HEK293 (cell line): ENCODE measurements around the gene SLC25A36.
A peak's percentile ranks its signal among the peaks of the same experiment; 100 is the strongest.

Source experiments
- BCL11A ChIP-seq: fragments of 450-650 bp; formaldehyde crosslinking; IDR thresholded peaks from 2 replicates; pipeline ENCODE4 v1.5.1; 2016; ENCODE audit warnings: low read depth, missing biosample characterization, missing genetic modification characterization
- FEZF1 ChIP-seq: fragments of 450-650 bp; formaldehyde crosslinking; IDR thresholded peaks from 2 replicates; pipeline ENCODE4 v1.5.1; 2016; ENCODE audit warnings: missing biosample characterization, missing genetic modification characterization
- HOXD13 ChIP-seq: sonication (generic); formaldehyde crosslinking; IDR thresholded peaks from 2 replicates; pipeline ENCODE4 v1.8.0; 2022; ENCODE audit warnings: missing genetic modification reagents, borderline replicate concordance
- ZBTB49 ChIP-seq: fragments of 450-650 bp; formaldehyde crosslinking; IDR thresholded peaks from 2 replicates; pipeline ENCODE4 v1.5.1; 2016; ENCODE audit warnings: missing biosample characterization, missing genetic modification characterization, low read depth
- ZNF132 ChIP-seq: fragments of 450-650 bp; formaldehyde crosslinking; IDR thresholded peaks from 2 replicates; pipeline ENCODE4 v1.5.1; 2017; ENCODE audit warnings: missing biosample characterization, missing genetic modification characterization, borderline replicate concordance
- ZNF155 ChIP-seq: fragments of 450-650 bp; formaldehyde crosslinking; IDR thresholded peaks from 2 replicates; pipeline ENCODE4 v1.5.1; 2016; ENCODE audit warnings: missing biosample characterization, missing genetic modification characterization
- ZNF266 ChIP-seq: fragments of 450-650 bp; formaldehyde crosslinking; IDR thresholded peaks from 2 replicates; pipeline ENCODE4 v1.5.1; 2016; ENCODE audit warnings: missing biosample characterization, missing genetic modification characterization, low read depth
- ZNF324 ChIP-seq: fragments of 450-650 bp; formaldehyde crosslinking; IDR thresholded peaks from 2 replicates; pipeline ENCODE4 v1.5.1; 2016; ENCODE audit warnings: missing biosample characterization, missing genetic modification characterization
- ZNF335 ChIP-seq: fragments of 450-650 bp; formaldehyde crosslinking; conservative IDR thresholded peaks from 2 replicates; pipeline ENCODE4 v1.5.1; 2016; ENCODE audit warnings: missing biosample characterization, missing genetic modification characterization
- ZNF37A ChIP-seq: fragments of 450-650 bp; IDR thresholded peaks from 2 replicates; pipeline ENCODE4 v1.5.1; 2018; ENCODE audit warnings: missing biosample characterization, missing genetic modification characterization
- ZNF426 ChIP-seq: fragments of 450-650 bp; formaldehyde crosslinking; IDR thresholded peaks from 2 replicates; pipeline ENCODE4 v1.5.1; 2017; ENCODE audit warnings: missing biosample characterization, missing genetic modification characterization, mild to moderate bottlenecking, inconsistent platforms, moderate library complexity
- ZNF48 ChIP-seq: fragments of 450-650 bp; formaldehyde crosslinking; IDR thresholded peaks from 2 replicates; pipeline ENCODE4 v1.5.1; 2016; ENCODE audit warnings: missing biosample characterization, missing genetic modification characterization
- ZNF518A ChIP-seq: fragments of 450-650 bp; formaldehyde crosslinking; conservative IDR thresholded peaks from 2 replicates; pipeline ENCODE4 v1.5.1; 2016; ENCODE audit warnings: low read depth, missing biosample characterization, missing genetic modification characterization
- ZNF571 ChIP-seq: fragments of 450-650 bp; formaldehyde crosslinking; IDR thresholded peaks from 2 replicates; pipeline ENCODE4 v1.5.0; 2017; ENCODE audit warnings: missing biosample characterization, missing genetic modification characterization
- ZNF660 ChIP-seq: fragments of 450-650 bp; IDR thresholded peaks from 2 replicates; pipeline ENCODE4 v1.5.1; 2018; ENCODE audit warnings: missing biosample characterization, mild to moderate bottlenecking, missing genetic modification characterization
- ZNF830 ChIP-seq: fragments of 450-650 bp; IDR thresholded peaks from 2 replicates; pipeline ENCODE4 v1.5.0; 2018; ENCODE audit warnings: missing biosample characterization, missing genetic modification characterization, low read depth, mild to moderate bottlenecking, moderate library complexity
- ZNF843 ChIP-seq: fragments of 450-650 bp; formaldehyde crosslinking; IDR thresholded peaks from 2 replicates; pipeline ENCODE4 v1.5.1; 2016; ENCODE audit warnings: missing biosample characterization, missing genetic modification characterization
- TF ChIP-seq, protein P1 (sequence below): fragments of 450-650 bp; formaldehyde crosslinking; IDR thresholded peaks from 2 replicates; pipeline ENCODE4 v1.5.0; 2017; ENCODE audit warnings: missing biosample characterization, missing genetic modification characterization, borderline replicate concordance
- TF ChIP-seq, protein P2 (sequence below): fragments of 450-650 bp; formaldehyde crosslinking; IDR thresholded peaks from 2 replicates; pipeline ENCODE4 v1.5.1; 2016; ENCODE audit warnings: missing biosample characterization, missing genetic modification characterization
- TF ChIP-seq, protein P3 (sequence below): fragments of 450-650 bp; formaldehyde crosslinking; IDR thresholded peaks from 2 replicates; pipeline ENCODE4 v1.5.1; 2016; ENCODE audit warnings: missing biosample characterization, missing genetic modification characterization, borderline replicate concordance
- TF ChIP-seq, protein P4 (sequence below): fragments of 450-650 bp; formaldehyde crosslinking; IDR thresholded peaks from 2 replicates; pipeline ENCODE4 v1.5.1; 2016; ENCODE audit warnings: missing biosample characterization, missing genetic modification characterization
- TF ChIP-seq, protein P5 (sequence below): fragments of 450-650 bp; formaldehyde crosslinking; IDR thresholded peaks from 2 replicates; pipeline ENCODE4 v1.5.1; 2016; ENCODE audit warnings: missing biosample characterization, missing genetic modification characterization

SLC25A36 gene

GRCh38 chr3:140911822-140912221 is 29.8 kb upstream of the SLC25A36 start (continued):
- TF ChIP-seq HOXD13 (CRISPR knock-in tag) (no peak), ZNF155 (no peak), ZNF37A (tag by site-specific recombination) (no peak), ZNF843 (tag by site-specific recombination) (peak; percentile 94), ZBTB49 (no peak), ZNF335 (peak; percentile 67), ZNF571 (tag by site-specific recombination) (no peak), ZNF660 (tag by site-specific recombination) (no peak), ZNF132 (tag by site-specific recombination) (no peak), ZNF266 (tag by site-specific recombination) (no peak), ZNF324 (tag by site-specific recombination) (no peak), ZNF830 (tag by site-specific recombination) (no peak), ZNF48 (tag by site-specific recombination) (no peak), ZNF518A (tag by site-specific recombination) (no peak), BCL11A (tag by site-specific recombination) (peak; percentile 49; the same call in 1 of the 2 replicates), FEZF1 (tag by site-specific recombination) (peak; percentile 83), ZNF426 (tag by site-specific recombination) (no peak)
- TF ChIP-seq, protein P1, sequence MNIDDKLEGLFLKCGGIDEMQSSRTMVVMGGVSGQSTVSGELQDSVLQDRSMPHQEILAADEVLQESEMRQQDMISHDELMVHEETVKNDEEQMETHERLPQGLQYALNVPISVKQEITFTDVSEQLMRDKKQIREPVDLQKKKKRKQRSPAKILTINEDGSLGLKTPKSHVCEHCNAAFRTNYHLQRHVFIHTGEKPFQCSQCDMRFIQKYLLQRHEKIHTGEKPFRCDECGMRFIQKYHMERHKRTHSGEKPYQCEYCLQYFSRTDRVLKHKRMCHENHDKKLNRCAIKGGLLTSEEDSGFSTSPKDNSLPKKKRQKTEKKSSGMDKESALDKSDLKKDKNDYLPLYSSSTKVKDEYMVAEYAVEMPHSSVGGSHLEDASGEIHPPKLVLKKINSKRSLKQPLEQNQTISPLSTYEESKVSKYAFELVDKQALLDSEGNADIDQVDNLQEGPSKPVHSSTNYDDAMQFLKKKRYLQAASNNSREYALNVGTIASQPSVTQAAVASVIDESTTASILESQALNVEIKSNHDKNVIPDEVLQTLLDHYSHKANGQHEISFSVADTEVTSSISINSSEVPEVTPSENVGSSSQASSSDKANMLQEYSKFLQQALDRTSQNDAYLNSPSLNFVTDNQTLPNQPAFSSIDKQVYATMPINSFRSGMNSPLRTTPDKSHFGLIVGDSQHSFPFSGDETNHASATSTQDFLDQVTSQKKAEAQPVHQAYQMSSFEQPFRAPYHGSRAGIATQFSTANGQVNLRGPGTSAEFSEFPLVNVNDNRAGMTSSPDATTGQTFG (tag by site-specific recombination), result no peak
- TF ChIP-seq, protein P2, sequence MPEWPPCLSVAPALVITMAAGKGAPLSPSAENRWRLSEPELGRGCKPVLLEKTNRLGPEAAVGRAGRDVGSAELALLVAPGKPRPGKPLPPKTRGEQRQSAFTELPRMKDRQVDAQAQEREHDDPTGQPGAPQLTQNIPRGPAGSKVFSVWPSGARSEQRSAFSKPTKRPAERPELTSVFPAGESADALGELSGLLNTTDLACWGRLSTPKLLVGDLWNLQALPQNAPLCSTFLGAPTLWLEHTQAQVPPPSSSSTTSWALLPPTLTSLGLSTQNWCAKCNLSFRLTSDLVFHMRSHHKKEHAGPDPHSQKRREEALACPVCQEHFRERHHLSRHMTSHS (tag by site-specific recombination), result no peak
- TF ChIP-seq, protein P3, sequence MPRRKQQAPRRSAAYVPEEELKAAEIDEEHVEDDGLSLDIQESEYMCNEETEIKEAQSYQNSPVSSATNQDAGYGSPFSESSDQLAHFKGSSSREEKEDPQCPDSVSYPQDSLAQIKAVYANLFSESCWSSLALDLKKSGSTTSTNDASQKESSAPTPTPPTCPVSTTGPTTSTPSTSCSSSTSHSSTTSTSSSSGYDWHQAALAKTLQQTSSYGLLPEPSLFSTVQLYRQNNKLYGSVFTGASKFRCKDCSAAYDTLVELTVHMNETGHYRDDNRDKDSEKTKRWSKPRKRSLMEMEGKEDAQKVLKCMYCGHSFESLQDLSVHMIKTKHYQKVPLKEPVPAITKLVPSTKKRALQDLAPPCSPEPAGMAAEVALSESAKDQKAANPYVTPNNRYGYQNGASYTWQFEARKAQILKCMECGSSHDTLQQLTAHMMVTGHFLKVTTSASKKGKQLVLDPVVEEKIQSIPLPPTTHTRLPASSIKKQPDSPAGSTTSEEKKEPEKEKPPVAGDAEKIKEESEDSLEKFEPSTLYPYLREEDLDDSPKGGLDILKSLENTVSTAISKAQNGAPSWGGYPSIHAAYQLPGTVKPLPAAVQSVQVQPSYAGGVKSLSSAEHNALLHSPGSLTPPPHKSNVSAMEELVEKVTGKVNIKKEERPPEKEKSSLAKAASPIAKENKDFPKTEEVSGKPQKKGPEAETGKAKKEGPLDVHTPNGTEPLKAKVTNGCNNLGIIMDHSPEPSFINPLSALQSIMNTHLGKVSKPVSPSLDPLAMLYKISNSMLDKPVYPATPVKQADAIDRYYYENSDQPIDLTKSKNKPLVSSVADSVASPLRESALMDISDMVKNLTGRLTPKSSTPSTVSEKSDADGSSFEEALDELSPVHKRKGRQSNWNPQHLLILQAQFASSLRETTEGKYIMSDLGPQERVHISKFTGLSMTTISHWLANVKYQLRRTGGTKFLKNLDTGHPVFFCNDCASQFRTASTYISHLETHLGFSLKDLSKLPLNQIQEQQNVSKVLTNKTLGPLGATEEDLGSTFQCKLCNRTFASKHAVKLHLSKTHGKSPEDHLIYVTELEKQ (tag by site-specific recombination), result no peak
- TF ChIP-seq, protein P4, sequence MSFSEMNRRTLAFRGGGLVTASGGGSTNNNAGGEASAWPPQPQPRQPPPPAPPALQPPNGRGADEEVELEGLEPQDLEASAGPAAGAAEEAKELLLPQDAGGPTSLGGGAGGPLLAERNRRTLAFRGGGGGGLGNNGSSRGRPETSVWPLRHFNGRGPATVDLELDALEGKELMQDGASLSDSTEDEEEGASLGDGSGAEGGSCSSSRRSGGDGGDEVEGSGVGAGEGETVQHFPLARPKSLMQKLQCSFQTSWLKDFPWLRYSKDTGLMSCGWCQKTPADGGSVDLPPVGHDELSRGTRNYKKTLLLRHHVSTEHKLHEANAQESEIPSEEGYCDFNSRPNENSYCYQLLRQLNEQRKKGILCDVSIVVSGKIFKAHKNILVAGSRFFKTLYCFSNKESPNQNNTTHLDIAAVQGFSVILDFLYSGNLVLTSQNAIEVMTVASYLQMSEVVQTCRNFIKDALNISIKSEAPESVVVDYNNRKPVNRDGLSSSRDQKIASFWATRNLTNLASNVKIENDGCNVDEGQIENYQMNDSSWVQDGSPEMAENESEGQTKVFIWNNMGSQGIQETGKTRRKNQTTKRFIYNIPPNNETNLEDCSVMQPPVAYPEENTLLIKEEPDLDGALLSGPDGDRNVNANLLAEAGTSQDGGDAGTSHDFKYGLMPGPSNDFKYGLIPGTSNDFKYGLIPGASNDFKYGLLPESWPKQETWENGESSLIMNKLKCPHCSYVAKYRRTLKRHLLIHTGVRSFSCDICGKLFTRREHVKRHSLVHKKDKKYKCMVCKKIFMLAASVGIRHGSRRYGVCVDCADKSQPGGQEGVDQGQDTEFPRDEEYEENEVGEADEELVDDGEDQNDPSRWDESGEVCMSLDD (tag by site-specific recombination), result no peak
- TF ChIP-seq, protein P5, sequence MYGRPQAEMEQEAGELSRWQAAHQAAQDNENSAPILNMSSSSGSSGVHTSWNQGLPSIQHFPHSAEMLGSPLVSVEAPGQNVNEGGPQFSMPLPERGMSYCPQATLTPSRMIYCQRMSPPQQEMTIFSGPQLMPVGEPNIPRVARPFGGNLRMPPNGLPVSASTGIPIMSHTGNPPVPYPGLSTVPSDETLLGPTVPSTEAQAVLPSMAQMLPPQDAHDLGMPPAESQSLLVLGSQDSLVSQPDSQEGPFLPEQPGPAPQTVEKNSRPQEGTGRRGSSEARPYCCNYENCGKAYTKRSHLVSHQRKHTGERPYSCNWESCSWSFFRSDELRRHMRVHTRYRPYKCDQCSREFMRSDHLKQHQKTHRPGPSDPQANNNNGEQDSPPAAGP, result no peak
